DLD1 (cell line): ENCODE measurements around the gene STEAP3.

Source experiments
- in situ Hi-C: cut with HindIII; loops from 2 replicates; pipeline ENCODE4 v1.10.0; 2017; ENCODE audit warnings: low sequenced_read_pairs

STEAP3 gene, protein sequence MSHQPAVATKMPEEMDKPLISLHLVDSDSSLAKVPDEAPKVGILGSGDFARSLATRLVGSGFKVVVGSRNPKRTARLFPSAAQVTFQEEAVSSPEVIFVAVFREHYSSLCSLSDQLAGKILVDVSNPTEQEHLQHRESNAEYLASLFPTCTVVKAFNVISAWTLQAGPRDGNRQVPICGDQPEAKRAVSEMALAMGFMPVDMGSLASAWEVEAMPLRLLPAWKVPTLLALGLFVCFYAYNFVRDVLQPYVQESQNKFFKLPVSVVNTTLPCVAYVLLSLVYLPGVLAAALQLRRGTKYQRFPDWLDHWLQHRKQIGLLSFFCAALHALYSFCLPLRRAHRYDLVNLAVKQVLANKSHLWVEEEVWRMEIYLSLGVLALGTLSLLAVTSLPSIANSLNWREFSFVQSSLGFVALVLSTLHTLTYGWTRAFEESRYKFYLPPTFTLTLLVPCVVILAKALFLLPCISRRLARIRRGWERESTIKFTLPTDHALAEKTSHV

GRCh38 chr2:119223521-119224390 is at the start of gene STEAP3:
TSS of gene STEAP3 (plus strand) at chr2:119223834. CDS start at chr2:119231013, 7,179 bp downstream.
- in situ Hi-C loops = no loop called here

- in situ Hi-C loops = no loop called here
Observed at GRCh38 chr2:119174216-119174992, 49.2 kb upstream of the STEAP3 start.

GRCh38 chr2:119174993-119175347 is 48.7 kb upstream of the STEAP3 start:
- in situ Hi-C loops = no loop called here

GRCh38 chr2:119175517-119175916 is 48.1 kb upstream of the STEAP3 start:
- in situ Hi-C loops = no loop called here

DNA sequence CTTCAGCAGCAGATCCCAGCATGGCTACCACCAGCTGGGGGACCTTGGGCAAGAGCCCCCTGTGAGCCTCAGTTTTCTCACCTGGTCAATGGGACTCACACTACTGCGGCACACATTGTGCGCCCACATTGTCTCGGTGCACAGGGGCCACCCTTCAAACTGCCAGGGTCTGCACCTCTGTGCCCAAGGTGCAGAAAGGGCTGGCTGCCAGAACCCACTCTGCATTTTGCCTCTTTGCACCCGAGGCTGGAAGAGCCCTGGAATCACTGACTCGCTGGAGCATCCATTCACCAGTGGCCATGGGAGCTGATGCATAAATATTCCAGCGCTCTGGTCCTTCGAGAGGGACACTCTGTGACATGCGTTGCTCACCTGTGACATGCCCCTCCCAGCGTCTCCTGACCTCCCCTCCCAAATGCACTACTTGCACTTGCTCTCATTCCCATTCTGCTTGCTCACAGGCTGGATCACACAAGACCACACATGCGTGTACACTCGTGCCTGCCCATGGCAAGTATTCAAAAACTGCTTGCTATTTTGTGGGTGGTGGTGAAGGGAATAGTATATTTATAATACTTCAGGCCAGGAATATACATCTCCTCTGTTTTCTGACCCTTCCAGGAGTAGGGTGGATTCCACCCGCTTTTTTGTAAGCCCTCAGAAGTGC is 46.3 kb upstream of the STEAP3 start:
- in situ Hi-C loops = no loop called here

DNA sequence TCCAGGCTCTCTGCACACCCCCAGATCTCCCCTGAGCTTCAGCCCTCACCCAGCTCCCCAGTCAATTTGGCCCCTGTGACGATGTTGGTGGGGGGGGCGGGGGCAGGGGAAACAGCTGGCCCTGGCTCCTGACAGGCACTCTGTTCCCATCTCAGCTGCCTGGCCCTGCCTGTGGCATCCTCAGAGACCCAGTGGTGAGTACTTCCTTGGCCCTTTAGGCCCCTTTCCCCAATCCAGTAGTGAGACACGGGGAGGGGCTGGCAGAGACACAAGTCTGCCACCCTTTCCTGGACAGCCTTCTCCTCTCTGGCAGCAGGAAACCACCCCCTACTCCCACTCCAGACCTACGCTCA is 45.8 kb upstream of the STEAP3 start:
- in situ Hi-C loops = no loop called here

GRCh38 chr2:119178776-119179175 is 44.9 kb upstream of the STEAP3 start:
- in situ Hi-C loops = no loop called here

DNA sequence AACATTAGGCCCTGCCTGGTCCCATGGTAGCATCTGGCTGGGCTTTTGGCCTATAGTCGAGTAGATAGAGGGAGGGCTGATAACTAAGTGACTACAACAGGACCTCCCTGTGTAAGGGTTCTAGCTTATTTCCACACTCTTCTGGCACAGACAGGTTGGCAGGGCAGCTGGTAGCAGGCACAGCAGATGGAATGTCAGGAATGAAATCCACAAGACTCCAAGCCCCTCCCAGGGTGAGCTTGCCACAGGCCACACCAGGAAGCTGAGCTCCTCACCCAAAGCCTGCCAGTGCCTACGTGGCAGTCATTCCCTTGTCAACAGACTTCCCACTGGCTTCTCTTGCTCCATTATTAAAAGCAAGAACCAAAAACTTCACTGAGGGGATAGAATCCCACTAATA is 44.4 kb upstream of the STEAP3 start:
- in situ Hi-C loops = no loop called here

DNA sequence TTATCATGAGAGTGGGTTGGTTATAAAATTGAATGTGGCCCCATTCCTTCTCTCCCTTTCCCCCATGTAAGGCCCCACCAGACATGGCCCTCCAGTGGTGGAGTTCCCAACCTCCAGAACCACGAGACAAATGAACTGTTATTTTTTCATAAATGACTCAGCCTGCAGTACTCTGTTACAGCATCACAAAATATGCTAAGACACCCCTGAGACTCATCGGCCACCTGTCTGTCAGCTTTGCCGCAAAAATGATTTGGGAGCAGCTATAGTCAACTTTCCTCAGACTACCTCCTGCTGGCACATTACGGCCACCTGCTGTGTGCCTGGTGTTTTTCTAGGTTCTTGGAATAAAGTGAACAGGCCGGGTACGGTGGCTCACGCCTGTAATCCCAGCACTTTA is 43.6 kb upstream of the STEAP3 start:
- in situ Hi-C loops = loop anchor here (5.0 kb wide), 1 partner anchor 63 kb away; no protein-coding TSS in a partner anchor

- in situ Hi-C loops = loop anchor here (5.0 kb wide), 1 partner anchor 64 kb away; no protein-coding TSS in a partner anchor
Observed at GRCh38 chr2:119180892-119181291, 42.7 kb upstream of the STEAP3 start.

- in situ Hi-C loops = loop anchor here (5.0 kb wide), 1 partner anchor 64 kb away; no protein-coding TSS in a partner anchor
Observed at GRCh38 chr2:119181391-119181790, 42.2 kb upstream of the STEAP3 start.

- in situ Hi-C loops = loop anchor here (5.0 kb wide), 1 partner anchor 65 kb away; no protein-coding TSS in a partner anchor
Observed at GRCh38 chr2:119181791-119182445, 41.7 kb upstream of the STEAP3 start.

DNA sequence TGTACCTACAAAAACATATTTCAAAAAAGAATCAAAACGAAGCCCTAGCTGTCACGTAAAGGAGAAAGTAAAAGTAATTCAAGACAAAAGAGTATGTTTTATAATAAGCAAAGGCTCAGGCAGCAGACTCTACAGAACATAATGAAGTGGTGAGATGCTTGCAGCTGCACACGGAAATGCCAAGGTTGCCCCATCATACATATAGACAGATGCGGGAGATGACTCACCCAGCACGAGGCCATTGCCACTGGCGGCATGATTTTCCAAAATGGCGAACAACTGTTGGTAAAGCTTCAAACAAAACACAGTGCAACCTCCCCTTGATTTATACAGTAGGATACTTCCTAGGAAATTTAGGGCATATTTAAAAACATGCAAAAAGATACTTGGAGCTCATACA is 39.1 kb upstream of the STEAP3 start:
- in situ Hi-C loops = loop anchor here (5.0 kb wide), 1 partner anchor 67 kb away; no protein-coding TSS in a partner anchor

- in situ Hi-C loops = no loop called here
Observed at GRCh38 chr2:119190321-119191111, 33.1 kb upstream of the STEAP3 start.

DNA sequence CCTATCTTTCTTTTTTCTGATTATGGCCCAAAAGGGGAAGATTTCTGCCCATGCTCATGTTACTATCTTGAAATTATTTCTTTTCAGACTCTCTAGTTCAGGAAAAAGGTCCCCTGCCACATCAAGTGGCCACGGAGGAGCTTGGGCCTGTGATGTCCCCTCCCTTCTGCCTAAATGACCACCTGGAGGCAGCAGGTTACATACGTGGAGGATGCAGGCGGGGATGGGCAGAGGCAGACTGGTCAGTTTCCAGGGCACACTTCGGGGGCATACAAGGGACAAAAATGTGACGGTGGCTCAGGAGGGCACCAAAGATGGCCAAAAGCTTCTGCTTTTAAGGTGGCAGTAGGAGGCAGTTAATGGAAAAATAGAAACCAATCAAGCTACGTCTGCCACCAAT is 30.7 kb upstream of the STEAP3 start:
- in situ Hi-C loops = no loop called here

GRCh38 chr2:119195001-119195400 is 28.6 kb upstream of the STEAP3 start:
- in situ Hi-C loops = no loop called here

- in situ Hi-C loops = no loop called here
Observed at GRCh38 chr2:119195887-119196286, 27.7 kb upstream of the STEAP3 start.

DNA sequence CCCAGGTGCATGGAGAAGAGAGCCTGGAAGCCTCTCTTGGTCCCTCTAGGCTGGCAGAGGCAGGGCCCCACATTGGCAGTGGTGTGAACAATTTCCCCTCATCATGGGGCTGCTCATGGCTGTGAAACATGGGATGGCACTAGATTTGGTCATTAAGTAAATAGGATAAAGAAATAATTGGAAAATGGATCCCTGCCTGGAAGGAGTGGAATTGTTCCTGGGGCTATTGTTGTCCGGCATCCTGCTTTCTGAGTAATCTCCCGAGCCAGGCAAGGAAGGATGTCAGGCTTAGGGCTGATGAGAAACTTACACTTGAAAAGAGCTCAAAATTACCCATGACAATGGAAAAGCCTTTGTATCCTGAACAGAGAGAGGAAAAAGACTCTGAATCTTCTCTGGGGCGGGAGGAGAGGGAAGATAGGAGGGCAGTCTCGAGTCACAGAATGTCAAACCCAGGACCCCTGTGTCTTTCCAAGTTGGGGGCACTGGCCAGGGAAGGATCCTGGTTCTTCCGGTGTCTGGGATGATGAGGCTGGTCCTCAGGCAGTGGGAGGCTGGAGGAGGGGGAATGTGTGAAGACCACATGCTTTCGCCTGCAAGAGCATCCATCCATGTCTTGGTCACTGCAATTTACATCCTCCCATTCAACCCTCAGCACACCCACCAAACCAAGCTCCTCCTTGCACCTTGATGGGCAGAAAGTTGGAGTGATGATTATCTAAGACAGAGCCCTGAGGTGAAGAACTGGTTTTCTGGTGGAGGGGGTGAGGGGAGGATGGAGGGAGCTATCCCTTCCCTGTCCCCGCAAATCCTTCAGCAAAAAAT is 27.1 kb upstream of the STEAP3 start:
- in situ Hi-C loops = no loop called here
